ENCODE results near the gene ANKRD30A. TPM values are rescaled to one million over a fixed set of nuclear protein-coding genes. Genes with fewer than 3 reads are reported as not detected.
"Not testable (repeated sequence)": the region's sequence is repeated elsewhere in the genome, so short reads cannot be mapped to it uniquely, and the experiment has no call there.

Gene ANKRD30A
- total RNA-seq, 2 experiments from 2014 or later: not detected

DNA sequence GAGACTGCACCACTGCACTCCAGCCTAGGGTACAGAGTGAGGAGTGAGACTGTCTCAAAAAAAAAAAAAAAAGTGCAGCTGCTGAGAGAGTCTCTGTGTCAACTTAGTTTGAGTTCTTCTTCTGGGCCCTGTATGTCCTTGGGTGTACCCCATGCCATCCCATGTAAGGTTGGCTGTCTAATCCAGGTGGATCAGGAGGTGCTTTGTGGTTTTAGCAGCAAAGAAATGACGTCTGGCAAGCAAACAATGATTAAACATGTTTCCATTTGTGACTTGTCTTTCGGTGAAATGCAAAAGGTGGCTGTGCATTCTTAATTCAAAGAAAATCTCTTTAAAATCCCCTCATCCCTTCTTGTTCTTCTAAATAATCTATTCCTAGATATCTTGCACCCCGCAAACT, 255.9 kb downstream of the ANKRD30A start:
- intact Hi-C loops (cut with DNase I, micrococcal nuclease): loop anchor here in 1 of 2 experiments (10.0 kb wide), 1 partner anchor 64 kb away; no protein-coding TSS in a partner anchor
- Mint-ChIP-seq H3K27me3 (no peaks in the 10 kb centered on the region), H3K27ac (no peak overlapping the region), H3K4me1 (ENCODE audit: low read depth) (no peaks in the 10 kb centered on the region), H3K36me3 (ENCODE audit: low read depth) (no peaks in the 10 kb centered on the region), H3K4me3 (no peak overlapping the region), H3K9me3 (peaks cover 16% of the 10 kb centered on the region)
- ChIA-PET POLR2A (no interaction called here), CTCF (no interaction called here)
- no peaks in the 10 kb centered on the region for H3K4me1 ChIP-seq (ENCODE audit: insufficient read depth, low read length)
- no peak for ATAC-seq (ENCODE audit: poor library complexity)
- TF ChIP-seq, protein P1, sequence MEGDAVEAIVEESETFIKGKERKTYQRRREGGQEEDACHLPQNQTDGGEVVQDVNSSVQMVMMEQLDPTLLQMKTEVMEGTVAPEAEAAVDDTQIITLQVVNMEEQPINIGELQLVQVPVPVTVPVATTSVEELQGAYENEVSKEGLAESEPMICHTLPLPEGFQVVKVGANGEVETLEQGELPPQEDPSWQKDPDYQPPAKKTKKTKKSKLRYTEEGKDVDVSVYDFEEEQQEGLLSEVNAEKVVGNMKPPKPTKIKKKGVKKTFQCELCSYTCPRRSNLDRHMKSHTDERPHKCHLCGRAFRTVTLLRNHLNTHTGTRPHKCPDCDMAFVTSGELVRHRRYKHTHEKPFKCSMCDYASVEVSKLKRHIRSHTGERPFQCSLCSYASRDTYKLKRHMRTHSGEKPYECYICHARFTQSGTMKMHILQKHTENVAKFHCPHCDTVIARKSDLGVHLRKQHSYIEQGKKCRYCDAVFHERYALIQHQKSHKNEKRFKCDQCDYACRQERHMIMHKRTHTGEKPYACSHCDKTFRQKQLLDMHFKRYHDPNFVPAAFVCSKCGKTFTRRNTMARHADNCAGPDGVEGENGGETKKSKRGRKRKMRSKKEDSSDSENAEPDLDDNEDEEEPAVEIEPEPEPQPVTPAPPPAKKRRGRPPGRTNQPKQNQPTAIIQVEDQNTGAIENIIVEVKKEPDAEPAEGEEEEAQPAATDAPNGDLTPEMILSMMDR (IDR thresholded peaks at IDR 0.05): no peak
- no peak overlapping the region for H3K27ac ChIP-seq (ENCODE audit: low read depth in 1 of 2, low read length in 2 of 2)
- peaks cover 10 to 14% of the 10 kb centered on the region in 2 experiments for H3K9me3 ChIP-seq (ENCODE audit: control insufficient read depth in 1 of 2, insufficient read depth in 1 of 2, low read length in 2 of 2)
- no peaks in the 10 kb centered on the region for H3K27me3 ChIP-seq (ENCODE audit: control insufficient read depth in 1 of 2, insufficient read depth in 2 of 2, low read length in 2 of 2)
- no peaks in the 10 kb centered on the region for H3K36me3 ChIP-seq (ENCODE audit: insufficient read depth, low read length)
- no peak for DNase-seq
- no peak overlapping the region for H3K4me3 ChIP-seq (ENCODE audit: low read length)

DNA sequence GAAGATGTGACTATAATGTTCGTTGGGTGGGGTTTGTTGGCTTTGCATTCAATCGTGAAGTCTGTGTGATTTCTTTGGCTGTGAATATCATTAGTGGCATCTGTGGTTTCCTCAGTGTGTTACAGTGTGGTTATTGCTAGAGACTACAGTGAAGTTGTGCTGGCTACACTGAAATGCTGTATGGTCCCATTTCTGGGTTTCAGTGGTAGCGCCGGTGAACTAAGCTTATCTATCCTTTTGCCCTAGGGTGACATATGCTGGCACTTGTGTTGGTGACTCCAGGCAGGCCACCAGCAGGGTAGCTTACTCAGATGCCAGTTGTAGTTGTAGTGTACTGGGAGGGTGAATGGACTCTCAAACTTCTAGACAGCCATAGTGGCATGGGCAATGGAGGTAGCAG, 259.5 kb downstream of the ANKRD30A start:
- Histone ChIP-seq H3K9me3 (ENCODE audit: control insufficient read depth in 1 of 2, insufficient read depth in 1 of 2, low read length in 2 of 2) (peaks cover 14% of the 10 kb centered on the region in 2 experiments), H3K27ac (ENCODE audit: low read depth in 1 of 2, low read length in 2 of 2) (no peak overlapping the region), H3K36me3 (ENCODE audit: insufficient read depth, low read length) (no peaks in the 10 kb centered on the region), H3K4me1 (ENCODE audit: insufficient read depth, low read length) (no peaks in the 10 kb centered on the region), H3K27me3 (ENCODE audit: control insufficient read depth in 1 of 2, insufficient read depth in 2 of 2, low read length in 2 of 2) (no peaks in the 10 kb centered on the region), H3K4me3 (ENCODE audit: low read length) (no peak overlapping the region)
- no peaks in the 10 kb centered on the region for H3K4me1 Mint-ChIP-seq (ENCODE audit: low read depth)
- H3K27me3 Mint-ChIP-seq: no peaks in the 10 kb centered on the region
- no peak overlapping the region for H3K4me3 Mint-ChIP-seq
- DNase-seq (no peak), ATAC-seq (ENCODE audit: poor library complexity) (no peak)
- ChIA-PET POLR2A (no interaction called here), CTCF (no interaction called here)
- H3K9me3 Mint-ChIP-seq: peaks cover 17% of the 10 kb centered on the region
- no peaks in the 10 kb centered on the region for H3K36me3 Mint-ChIP-seq (ENCODE audit: low read depth)
- H3K27ac Mint-ChIP-seq: no peak overlapping the region
- TF ChIP-seq, protein P1 (IDR thresholded peaks at IDR 0.05): no peak
- intact Hi-C loops (cut with DNase I, micrococcal nuclease): loop anchor here in 1 of 2 experiments (10.0 kb wide), 1 partner anchor 60 kb away; no protein-coding TSS in a partner anchor

DNA sequence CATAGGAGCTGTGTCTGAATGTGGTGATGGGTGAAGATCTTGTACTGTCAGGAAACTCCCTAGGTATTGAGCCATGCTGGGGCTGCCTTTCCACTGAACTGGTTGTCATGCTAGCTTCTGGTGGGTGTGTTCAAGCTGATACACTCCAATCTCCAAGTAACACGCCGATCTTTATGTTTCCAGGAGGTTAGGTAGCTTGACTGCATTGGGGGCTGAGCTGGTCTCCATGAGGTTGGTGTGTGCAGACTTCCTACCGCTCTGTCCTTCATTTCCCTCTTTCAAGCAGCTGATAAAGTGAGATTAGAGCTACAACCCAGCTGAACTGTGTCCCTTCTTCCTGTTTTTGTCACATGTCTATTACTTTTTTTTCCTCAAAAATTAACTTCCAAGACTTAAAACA, 265.5 kb downstream of the ANKRD30A start:
- ChIA-PET CTCF (no interaction called here), POLR2A (no interaction called here)
- Mint-ChIP-seq H3K36me3 (ENCODE audit: low read depth) (no peaks in the 10 kb centered on the region), H3K4me1 (ENCODE audit: low read depth) (no peaks in the 10 kb centered on the region), H3K27ac (no peak overlapping the region), H3K9me3 (peaks cover 13% of the 10 kb centered on the region), H3K27me3 (no peaks in the 10 kb centered on the region), H3K4me3 (no peak overlapping the region)
- H3K27ac ChIP-seq (ENCODE audit: low read depth in 1 of 2, low read length in 2 of 2): no peak overlapping the region
- TF ChIP-seq, protein P1 (IDR thresholded peaks at IDR 0.05): no peak
- H3K9me3 ChIP-seq (ENCODE audit: control insufficient read depth in 1 of 2, insufficient read depth in 1 of 2, low read length in 2 of 2): peaks cover 0 to 13% of the 10 kb centered on the region in 2 experiments
- intact Hi-C loops (cut with DNase I, micrococcal nuclease): no loop called here
- ATAC-seq (ENCODE audit: poor library complexity): no peak
- no peak overlapping the region for H3K4me3 ChIP-seq (ENCODE audit: low read length)
- no peak for DNase-seq
- no peaks in the 10 kb centered on the region for H3K4me1 ChIP-seq (ENCODE audit: insufficient read depth, low read length)
- no peaks in the 10 kb centered on the region for H3K27me3 ChIP-seq (ENCODE audit: control insufficient read depth in 1 of 2, insufficient read depth in 2 of 2, low read length in 2 of 2)
- H3K36me3 ChIP-seq (ENCODE audit: insufficient read depth, low read length): no peaks in the 10 kb centered on the region

- H3K27me3 Mint-ChIP-seq; H3K4me3 Mint-ChIP-seq; H3K4me1 ChIP-seq (ENCODE audit: insufficient read depth, low read length); H3K4me3 ChIP-seq (ENCODE audit: low read length); H3K4me1 Mint-ChIP-seq (ENCODE audit: low read depth); DNase-seq; intact Hi-C loops (cut with DNase I, micrococcal nuclease); H3K27ac Mint-ChIP-seq; H3K27ac ChIP-seq (ENCODE audit: low read depth in 1 of 2, low read length in 2 of 2); H3K36me3 Mint-ChIP-seq (ENCODE audit: low read depth); ATAC-seq (ENCODE audit: poor library complexity); POLR2A ChIA-PET; H3K9me3 ChIP-seq (ENCODE audit: control insufficient read depth in 1 of 2, insufficient read depth in 1 of 2, low read length in 2 of 2); H3K27me3 ChIP-seq (ENCODE audit: control insufficient read depth in 1 of 2, insufficient read depth in 2 of 2, low read length in 2 of 2); CTCF ChIA-PET; H3K36me3 ChIP-seq (ENCODE audit: insufficient read depth, low read length): not testable (repeated sequence)
- H3K9me3 Mint-ChIP-seq: peaks cover 16% of the 10 kb centered on the region
Measured at GRCh38 chr10:37400774-37401173, 275.4 kb downstream of the ANKRD30A start.

All from CD4-positive, alpha-beta T cell (primary cell).